ENCODE results near the gene MARCHF10.

MARCHF10 gene

DNA sequence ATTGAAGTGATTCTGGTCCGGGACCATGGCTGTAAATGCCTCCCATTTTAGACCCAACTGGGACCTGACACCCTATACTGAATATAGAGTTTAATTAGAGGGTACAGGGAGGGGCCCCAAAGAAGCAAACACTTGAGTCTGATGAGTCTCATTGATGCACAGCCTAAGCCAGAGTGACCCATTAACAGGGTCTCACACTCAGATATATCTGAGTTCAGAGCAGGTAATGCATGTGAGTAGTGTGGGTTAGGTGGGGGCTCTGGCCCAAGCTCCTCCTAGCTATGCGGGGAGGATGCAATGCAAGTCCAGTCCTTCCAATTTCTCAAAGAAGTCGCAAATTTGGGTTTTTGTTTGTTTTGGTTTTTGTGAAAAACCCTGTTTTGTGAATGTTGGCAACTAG is 17.1 kb upstream of the MARCHF10 start:
- no peak for ATAC-seq
- Mint-ChIP-seq H3K27ac (no peak overlapping the region), H3K9me3 (no peaks in the 10 kb centered on the region), H3K4me1 (peaks cover under 1% of the 10 kb centered on the region), H3K27me3 (peaks cover 9% of the 10 kb centered on the region), H3K4me3 (no peak overlapping the region)
- DNase-seq = no peak

DNA sequence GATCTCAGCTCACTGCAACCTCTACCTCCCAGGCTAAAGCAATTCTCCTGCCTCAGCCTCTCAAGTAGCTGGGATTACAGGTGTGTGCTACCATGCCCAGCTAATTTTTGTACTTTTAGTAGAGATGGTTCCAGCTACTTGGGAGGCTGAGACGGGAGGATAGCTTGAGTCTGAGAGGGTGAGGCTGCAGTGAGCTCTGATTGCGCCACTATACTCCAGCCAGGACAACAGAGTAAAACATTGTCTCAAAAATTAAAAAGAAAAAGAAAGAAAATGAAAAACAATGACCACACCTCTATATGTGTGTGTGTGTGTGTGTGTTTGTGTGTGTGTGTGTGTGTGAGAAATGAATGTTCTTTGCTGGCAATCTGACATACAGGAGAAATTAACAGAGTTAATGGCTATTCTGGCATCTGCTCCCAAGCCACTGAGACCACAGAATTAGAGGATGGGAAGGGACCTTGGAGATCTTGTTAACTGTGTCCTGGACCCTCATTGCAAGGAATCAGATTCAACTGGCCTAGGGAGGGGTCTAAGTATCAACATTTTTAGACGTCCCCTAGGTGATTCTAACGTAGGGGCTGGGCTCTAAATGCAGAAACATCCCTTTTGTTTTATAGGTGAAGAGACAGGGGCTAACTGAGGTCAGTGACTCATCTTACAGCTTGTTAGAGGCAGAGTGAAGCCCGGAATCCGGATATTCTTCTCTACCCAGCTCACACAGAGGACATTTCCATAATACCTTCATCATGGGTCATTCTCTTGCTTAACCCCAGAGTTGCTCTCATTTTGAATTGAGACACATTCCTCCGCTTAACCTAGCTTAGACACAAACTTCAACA is 16.4 kb upstream of the MARCHF10 start:
- Mint-ChIP-seq H3K27me3 (peaks cover 16% of the 10 kb centered on the region), H3K4me3 (no peak overlapping the region), H3K27ac (no peak overlapping the region), H3K9me3 (no peaks in the 10 kb centered on the region), H3K4me1 (peaks cover 7% of the 10 kb centered on the region)
- DNase-seq = no peak
- no peak for ATAC-seq

DNA sequence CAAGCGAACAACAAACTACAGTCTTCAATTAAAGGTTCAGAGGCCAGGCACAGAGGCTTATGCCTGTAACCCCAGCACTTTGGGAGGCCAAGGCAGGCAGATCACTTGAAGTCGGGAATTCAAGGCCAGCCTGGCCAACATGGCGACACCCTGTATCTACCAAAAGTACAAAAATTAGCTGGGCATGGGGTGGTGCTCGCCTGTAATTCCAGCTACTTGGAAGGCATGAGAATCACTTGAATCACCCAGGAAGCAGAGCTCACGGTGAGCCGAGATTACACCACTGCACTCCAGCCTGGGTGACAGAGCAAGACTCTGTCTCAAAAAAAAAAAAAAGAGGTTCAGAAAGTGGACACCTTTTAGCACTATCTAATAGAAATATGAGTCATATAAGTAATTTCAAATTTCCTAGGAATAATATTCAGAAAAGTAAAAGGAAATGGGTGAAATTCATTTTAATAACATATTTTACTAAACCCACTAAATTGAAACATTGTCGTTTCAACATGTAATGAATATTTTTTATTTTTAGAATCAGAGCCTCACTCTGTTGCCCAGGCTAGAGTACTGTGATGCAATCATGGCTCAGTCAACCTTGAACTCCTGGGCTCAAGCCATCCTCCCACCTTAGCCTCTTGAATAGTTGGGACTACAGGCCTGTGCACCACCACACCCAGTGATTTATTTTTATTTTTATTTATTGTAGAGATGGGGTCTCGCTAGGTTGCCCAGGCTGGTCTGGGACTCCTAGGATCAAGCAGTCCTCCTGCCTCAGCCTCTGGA is 15.2 kb upstream of the MARCHF10 start:
- no peak overlapping the region for H3K27ac Mint-ChIP-seq
- H3K27me3 Mint-ChIP-seq = peaks cover 21% of the 10 kb centered on the region
- no peak for ATAC-seq
- no peak overlapping the region for H3K4me3 Mint-ChIP-seq
- peaks cover 11% of the 10 kb centered on the region for H3K4me1 Mint-ChIP-seq
- no peaks in the 10 kb centered on the region for H3K9me3 Mint-ChIP-seq
- DNase-seq = no peak

DNA sequence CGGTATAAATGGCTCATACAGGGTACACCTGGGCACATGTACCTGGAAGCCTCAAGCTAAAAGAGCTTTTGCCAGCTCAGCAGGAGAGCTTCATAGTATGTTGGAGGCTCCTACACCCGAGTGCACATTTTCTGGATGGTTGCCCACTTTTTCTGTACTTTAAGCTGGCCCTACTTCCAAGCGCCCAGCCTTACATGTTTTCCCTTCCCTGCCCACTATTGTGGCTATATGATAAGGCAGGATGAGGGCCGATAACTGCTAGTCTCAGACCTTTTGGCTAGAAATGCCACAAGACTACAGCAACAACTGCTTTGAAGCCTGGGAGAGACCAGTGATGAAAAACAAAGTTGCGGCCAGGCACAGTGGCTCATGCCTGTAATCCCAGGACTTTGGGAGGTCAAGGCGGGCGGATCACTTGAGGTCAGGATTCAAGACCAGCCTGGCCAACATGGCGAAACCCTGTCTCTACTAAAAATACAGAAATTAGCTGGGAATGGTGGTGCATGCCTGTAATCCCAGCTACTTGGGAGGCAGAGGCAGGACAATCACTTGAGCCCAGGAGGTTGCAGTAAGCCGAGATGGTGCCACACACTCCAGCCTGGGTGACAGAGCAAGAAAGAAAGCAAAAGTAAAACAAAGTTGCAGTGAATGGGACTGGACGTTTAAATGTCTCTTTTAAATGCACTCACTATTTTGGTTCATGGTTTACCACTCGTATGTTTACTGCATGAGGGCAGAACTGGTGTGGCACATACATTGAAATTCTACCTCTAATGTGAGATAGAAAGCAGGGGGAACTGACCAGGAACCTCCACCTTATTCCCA is 14.2 kb upstream of the MARCHF10 start:
- Mint-ChIP-seq H3K27ac (no peak overlapping the region), H3K27me3 (peaks cover 21% of the 10 kb centered on the region)
- no peak for DNase-seq

DNA sequence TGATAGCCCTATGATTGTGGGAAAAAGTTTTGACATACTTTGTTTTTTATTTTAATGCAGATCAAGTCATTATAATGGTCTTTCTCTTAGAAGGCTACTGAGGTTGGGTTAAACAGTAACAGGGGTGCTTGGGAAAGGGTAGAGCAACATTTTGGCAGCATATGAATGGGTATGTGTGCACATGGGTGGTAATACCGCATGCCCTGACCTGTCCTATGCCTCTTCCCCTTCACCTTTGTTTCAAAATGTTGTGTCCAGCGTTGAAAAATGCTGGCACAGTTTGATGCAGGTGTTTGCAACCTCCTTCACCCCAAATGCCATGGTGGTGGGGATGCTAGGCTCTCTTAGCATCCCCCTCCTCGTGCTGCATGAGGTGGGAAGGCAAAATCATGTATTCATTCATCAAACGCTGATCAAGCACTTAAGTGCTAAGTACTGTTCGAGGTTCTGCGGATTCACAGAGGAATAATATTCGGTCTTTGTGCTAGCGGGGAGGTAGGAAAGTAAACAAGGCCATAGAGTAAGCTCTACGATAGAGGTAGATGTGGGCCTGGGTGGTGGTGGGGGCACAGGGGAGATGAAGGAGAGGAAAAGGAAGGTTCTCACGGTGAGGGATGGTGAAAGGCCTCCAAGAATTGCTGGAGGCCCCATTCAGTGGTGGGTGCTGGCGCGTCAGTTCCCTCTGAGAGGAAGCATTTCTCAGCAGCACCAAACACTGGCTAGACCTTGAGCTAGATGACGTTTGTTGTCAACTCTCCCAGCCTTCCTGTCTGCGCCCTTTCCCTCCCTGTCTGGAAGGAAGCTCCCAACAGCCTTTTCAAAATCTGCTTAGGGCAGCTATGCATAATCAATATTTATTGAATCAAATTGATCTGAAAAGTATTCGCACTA is 13.3 kb upstream of the MARCHF10 start:
- H3K4me1 Mint-ChIP-seq = peaks cover 11% of the 10 kb centered on the region
- H3K27ac Mint-ChIP-seq = no peak overlapping the region
- H3K4me3 Mint-ChIP-seq = no peak overlapping the region
- ATAC-seq (no peak), DNase-seq (no peak)
- no peaks in the 10 kb centered on the region for H3K9me3 Mint-ChIP-seq
- H3K27me3 Mint-ChIP-seq = peaks cover 21% of the 10 kb centered on the region

More for the DNA sequence above, 14.2 kb upstream of the MARCHF10 start:
- ATAC-seq = no peak
- no peak overlapping the region for H3K4me3 Mint-ChIP-seq
- H3K4me1 Mint-ChIP-seq = peaks cover 11% of the 10 kb centered on the region
- no peaks in the 10 kb centered on the region for H3K9me3 Mint-ChIP-seq

DNA sequence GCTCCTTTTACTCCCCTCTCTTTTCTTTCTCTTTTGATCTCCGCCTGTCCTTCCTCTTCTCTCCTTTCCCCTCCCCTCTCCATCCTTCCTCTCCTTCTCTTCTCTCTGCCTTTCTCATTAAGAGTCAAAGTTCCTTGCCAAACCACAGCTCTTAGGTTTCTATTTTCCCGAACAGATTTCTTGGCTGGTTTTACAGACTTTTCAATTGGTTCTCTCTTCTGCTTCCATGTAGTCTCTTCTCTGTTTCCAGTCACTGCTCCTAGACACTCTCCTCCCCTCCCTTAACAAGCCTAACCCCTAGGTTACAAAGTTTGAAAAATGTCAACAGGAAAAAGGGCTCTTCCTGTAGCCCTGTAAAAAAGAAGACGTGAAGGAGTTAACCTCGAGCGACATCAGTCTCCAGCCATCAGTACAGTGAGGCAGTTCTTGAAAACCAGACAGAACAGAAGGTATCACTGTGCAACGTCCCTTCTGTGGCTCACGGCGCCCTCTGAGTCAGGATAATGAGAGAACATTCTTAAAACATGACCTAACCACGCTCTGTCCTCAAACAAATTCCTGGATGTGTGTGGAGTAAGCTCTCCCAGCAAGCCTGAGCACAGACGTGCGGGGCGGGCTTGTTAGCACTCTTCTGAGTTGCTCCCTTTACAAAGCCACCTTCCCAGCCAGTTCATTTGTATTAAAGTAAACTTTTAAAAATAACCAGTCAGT is 11.6 kb upstream of the MARCHF10 start:
- H3K9me3 Mint-ChIP-seq = no peaks in the 10 kb centered on the region
- H3K27me3 Mint-ChIP-seq = peaks cover 21% of the 10 kb centered on the region
- peak overlapping the region in 1 of 2 donors; percentile 30 for H3K27ac Mint-ChIP-seq
- peaks cover 11% of the 10 kb centered on the region for H3K4me1 Mint-ChIP-seq
- DNase-seq (no peak), ATAC-seq (no peak)
- no peak overlapping the region for H3K4me3 Mint-ChIP-seq

DNA sequence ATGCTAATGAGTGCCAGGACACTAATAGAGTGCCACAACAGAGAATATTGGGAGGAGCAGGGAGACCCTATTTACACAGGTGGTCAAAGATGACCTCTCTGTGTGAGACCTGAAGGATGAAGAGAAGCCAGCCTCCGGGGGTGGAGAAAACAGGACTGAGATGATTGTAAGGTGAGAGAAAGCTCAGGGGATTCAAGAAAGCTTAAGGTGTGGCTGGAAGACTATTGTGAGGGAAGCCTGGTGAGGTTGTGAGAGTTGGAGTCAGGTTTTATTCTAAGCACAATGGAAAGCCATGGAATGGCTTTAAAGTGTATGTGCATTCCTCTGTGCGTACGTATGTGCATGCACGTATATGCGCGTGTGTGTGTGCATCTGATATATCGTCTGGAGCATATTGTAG is 10.4 kb upstream of the MARCHF10 start:
- H3K9me3 Mint-ChIP-seq = peaks cover 8 to 10% of the 10 kb centered on the region in 2 donors
- H3K4me1 Mint-ChIP-seq = peaks cover 11% of the 10 kb centered on the region
- no peak overlapping the region for H3K4me3 Mint-ChIP-seq
- DNase-seq (no peak), ATAC-seq (no peak)
- H3K27ac Mint-ChIP-seq = no peak overlapping the region
- H3K27me3 Mint-ChIP-seq = peaks cover 21% of the 10 kb centered on the region

DNA sequence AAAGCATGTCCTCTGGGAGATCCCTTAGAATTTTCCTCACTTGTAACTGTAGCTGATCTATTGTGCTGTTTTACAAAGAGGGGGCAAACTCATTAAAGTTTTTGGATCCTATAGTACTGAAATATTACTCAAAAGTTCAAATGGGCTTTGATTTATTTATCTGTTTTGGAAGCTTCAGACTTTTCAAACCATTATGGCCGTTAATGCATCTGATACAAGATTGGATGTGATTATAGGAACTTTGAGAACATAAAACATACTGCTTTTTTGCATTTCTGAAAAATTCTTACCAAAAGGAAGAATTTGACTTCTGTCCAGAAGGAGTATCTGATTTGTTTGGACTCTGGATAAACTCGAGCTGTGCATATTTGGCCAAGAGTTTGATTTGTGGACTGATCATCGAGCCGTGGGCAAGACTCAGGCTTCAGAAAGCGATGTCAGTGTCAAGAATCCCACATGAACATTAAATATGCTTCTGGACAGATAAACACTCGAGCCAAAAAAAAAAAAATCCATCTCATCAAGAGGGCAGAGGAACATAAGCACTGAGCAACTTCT is 8.2 kb upstream of the MARCHF10 start:
- ATAC-seq (no peak), DNase-seq (no peak)
- Mint-ChIP-seq H3K27me3 (peaks cover 20% of the 10 kb centered on the region), H3K4me1 (peaks cover 11% of the 10 kb centered on the region), H3K27ac (no peak overlapping the region), H3K9me3 (peaks cover 8 to 10% of the 10 kb centered on the region in 2 donors), H3K4me3 (no peak overlapping the region)

DNA sequence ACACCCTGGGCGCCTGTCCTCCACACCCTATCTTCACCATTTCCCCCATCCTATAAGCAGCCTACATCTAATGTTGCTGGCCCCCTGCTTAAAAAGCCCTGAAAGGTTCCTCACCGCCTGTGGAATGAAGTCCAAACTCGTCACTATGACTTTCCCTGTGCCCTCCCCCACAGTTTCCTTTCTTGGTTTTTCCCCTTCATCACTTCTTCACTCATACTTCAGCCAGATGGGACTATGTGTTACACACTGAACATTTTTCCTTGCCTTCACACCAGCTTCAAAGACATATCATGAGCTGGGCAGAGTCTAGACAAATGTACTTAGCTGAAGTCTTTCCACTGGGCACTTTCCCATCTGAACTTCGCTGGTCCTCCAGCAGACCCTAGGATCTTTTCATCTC is 1.5 kb upstream of the MARCHF10 start:
- ATAC-seq = no peak
- Mint-ChIP-seq H3K4me3 (no peak overlapping the region), H3K27me3 (peaks cover 28% of the 10 kb centered on the region), H3K27ac (no peak overlapping the region), H3K4me1 (peaks cover 13% of the 10 kb centered on the region), H3K9me3 (peaks cover 8 to 10% of the 10 kb centered on the region in 2 donors)
- DNase-seq = no peak

DNA sequence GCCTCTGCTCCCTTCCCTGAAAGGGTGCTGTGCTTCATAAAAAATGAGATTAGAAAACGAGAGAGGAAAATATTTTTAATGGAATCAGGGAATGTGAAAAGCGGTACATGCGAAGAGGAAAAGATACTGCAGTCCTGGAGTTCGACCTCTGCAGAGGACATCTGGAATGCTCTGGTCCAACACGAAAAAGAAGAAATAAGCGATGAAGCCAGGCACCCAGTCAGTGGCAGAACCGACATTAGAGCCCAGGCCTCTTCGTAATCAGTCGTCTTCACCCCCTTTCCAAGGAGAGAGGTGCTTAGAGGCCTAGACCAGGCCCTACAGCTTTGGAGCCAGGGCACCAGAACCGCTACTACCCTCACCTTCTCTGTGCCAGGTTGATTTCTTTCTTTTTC is 459 bp upstream of the MARCHF10 start:
- Mint-ChIP-seq H3K27me3 (peaks cover 38% of the 10 kb centered on the region), H3K27ac (no peak overlapping the region), H3K4me3 (peak overlapping the region in 1 of 2 donors; percentile 40), H3K4me1 (peaks cover 13% of the 10 kb centered on the region), H3K9me3 (peaks cover under 1% of the 10 kb centered on the region in 2 donors)
- ATAC-seq (no peak), DNase-seq (no peak)

DNA sequence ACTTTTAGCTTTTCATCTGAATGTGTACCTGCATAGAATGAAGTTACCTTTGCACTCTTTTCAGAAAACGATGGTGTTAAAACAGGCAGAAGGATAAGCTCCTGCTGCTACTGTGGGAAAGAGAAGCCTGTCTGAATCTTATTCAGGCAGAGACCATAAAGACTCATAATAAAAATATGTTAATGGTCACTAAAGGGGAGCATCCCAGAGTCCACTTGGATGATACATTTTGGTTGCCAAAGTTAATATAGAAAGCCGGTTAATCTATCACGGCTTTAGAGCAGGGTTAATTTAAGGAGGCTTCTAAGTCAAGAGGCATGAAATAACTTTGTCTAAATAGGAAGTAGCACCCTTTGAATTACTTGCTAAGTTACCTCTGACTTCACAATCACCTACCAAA is 2.9 kb downstream of the MARCHF10 start:
- no peak overlapping the region for H3K27ac Mint-ChIP-seq
- no peak overlapping the region for H3K4me3 Mint-ChIP-seq
- H3K4me1 Mint-ChIP-seq = peaks cover 13% of the 10 kb centered on the region
- no peak for DNase-seq
- H3K9me3 Mint-ChIP-seq = no peaks in the 10 kb centered on the region
- no peak for ATAC-seq
- peaks cover 45% of the 10 kb centered on the region for H3K27me3 Mint-ChIP-seq

DNA sequence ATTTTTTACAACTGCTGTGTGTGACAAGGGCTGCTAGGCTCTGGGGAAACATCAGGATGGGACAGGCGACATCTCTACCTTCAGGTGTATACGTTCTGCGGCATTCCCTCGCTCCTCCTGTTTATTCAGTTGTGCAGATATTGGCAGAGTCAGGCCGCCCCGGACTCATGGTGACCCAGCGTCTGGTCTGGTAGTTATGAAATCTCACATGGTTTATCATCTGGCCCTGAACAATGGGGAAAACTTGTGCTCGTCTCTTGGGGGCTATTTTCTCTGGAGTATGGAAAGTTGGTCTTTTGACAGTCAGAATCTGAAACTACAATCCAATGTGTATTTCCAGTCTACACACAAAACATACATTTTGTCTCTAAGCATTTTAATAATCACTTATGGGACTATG is 3.3 kb downstream of the MARCHF10 start:
- Mint-ChIP-seq H3K27ac (no peak overlapping the region), H3K4me1 (peaks cover 13% of the 10 kb centered on the region)
- no peak for DNase-seq

DNA sequence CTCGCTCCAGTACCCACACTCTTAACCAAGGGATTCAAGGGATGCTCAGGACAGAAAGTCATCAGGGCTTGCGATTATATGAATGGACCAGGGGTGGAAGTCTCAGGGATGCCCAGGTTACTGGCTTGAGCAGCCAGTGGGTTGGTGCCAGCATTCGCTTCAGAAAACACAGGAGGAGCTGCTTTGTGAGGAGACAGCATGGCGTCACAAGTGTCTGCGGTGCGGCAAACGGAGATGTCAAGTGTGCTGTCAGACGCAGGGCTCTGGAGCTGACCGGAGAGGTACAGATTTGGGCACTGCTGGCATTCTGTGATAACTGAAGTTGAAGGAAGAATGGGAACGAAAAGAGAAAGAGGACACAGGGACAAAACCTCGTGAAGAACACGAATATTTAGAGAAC is 4.1 kb downstream of the MARCHF10 start:
- ATAC-seq = no peak

More for the DNA sequence above, 3.3 kb downstream of the MARCHF10 start:
- ATAC-seq = no peak
- Mint-ChIP-seq H3K9me3 (no peaks in the 10 kb centered on the region), H3K4me3 (no peak overlapping the region), H3K27me3 (peaks cover 45% of the 10 kb centered on the region)

More for the DNA sequence above, 4.1 kb downstream of the MARCHF10 start:
- Mint-ChIP-seq H3K27ac (no peak overlapping the region), H3K27me3 (peaks cover 45% of the 10 kb centered on the region), H3K4me1 (peaks cover 13% of the 10 kb centered on the region), H3K9me3 (no peaks in the 10 kb centered on the region), H3K4me3 (no peak overlapping the region)
- no peak for DNase-seq
